HUES6 (cell line): ENCODE measurements around the gene TLR2.

ENCODE experiments used
- H3K27ac ChIP-seq: 2 replicates; pipeline ENCODE4 v1.7.0; 2013; ENCODE audit warnings: low read depth, mild to moderate bottlenecking, low read length, inconsistent platforms
- H3K27me3 ChIP-seq: 2 replicates; pipeline ENCODE4 v1.6.1; 2013; ENCODE audit warnings: low read length; ENCODE audit not compliant: control insufficient read depth, insufficient read depth
- H3K36me3 ChIP-seq: 2 replicates; pipeline ENCODE4 v1.6.1; 2013; ENCODE audit warnings: low read length; ENCODE audit not compliant: control insufficient read depth, insufficient read depth
- H3K4me1 ChIP-seq: 2 replicates; pipeline ENCODE4 v1.6.1; 2013; ENCODE audit warnings: low read length; ENCODE audit not compliant: control insufficient read depth, insufficient read depth
- H3K4me3 ChIP-seq: 2 replicates; pipeline ENCODE4 v1.5.1; 2013; ENCODE audit warnings: low read depth, low read length
- H3K9ac ChIP-seq: one replicate; pipeline ENCODE4 v1.6.1; 2013; ENCODE audit warnings: mild to moderate bottlenecking, low read length
- H3K9me3 ChIP-seq: 2 replicates; pipeline ENCODE4 v1.6.1; 2013; ENCODE audit warnings: low read depth, low read length; ENCODE audit not compliant: control insufficient read depth, insufficient read depth

The TLR2 gene

GRCh38 chr4:153645183-153645582 is 38.9 kb upstream of the TLR2 start:
- no peak overlapping the region for H3K9ac ChIP-seq
- H3K4me1 ChIP-seq, result peaks cover 4% of the 10 kb centered on the region; the same call in 1 of the 2 replicates
- peaks cover 12% of the 10 kb centered on the region for H3K9me3 ChIP-seq
- no peaks in the 10 kb centered on the region for H3K27me3 ChIP-seq
- H3K4me3 ChIP-seq, result no peak overlapping the region
- no peak overlapping the region for H3K27ac ChIP-seq
- no peaks in the 10 kb centered on the region for H3K36me3 ChIP-seq

DNA sequence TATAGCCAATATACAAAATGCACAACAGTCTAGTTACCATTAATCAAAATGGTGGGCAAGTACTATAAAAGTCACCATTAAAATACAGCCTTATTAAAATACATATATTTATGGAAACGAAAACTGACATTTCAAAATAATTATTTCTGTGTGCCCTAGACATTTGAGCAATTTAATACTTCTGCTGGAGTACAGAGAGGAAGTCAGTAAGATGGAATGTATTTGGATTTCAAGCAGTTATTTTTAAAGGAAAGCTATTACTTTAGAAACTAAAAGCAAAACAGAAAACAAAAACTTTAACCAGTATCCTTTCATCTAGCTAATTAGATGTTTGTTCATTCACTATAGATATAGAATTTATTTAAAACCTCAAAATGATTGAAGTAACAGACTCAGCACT is 37.8 kb upstream of the TLR2 start:
- H3K27ac ChIP-seq, result no peak overlapping the region
- H3K27me3 ChIP-seq, result no peaks in the 10 kb centered on the region
- H3K4me3 ChIP-seq, result no peak overlapping the region
- H3K9ac ChIP-seq, result no peak overlapping the region
- peaks cover 5% of the 10 kb centered on the region for H3K4me1 ChIP-seq
- peaks cover 12% of the 10 kb centered on the region for H3K9me3 ChIP-seq
- H3K36me3 ChIP-seq, result no peaks in the 10 kb centered on the region

GRCh38 chr4:153646978-153647377 is 37.1 kb upstream of the TLR2 start:
- no peak overlapping the region for H3K27ac ChIP-seq
- H3K4me3 ChIP-seq, result no peak overlapping the region
- no peaks in the 10 kb centered on the region for H3K27me3 ChIP-seq
- H3K9me3 ChIP-seq, result peaks cover 12% of the 10 kb centered on the region
- H3K36me3 ChIP-seq, result no peaks in the 10 kb centered on the region
- peaks cover 12% of the 10 kb centered on the region for H3K4me1 ChIP-seq
- H3K9ac ChIP-seq, result no peak overlapping the region

GRCh38 chr4:153647975-153648374 is 36.1 kb upstream of the TLR2 start:
- peaks cover 15% of the 10 kb centered on the region for H3K4me1 ChIP-seq
- no peak overlapping the region for H3K4me3 ChIP-seq
- H3K9me3 ChIP-seq, result peaks cover 12% of the 10 kb centered on the region
- no peaks in the 10 kb centered on the region for H3K36me3 ChIP-seq
- H3K27me3 ChIP-seq, result no peaks in the 10 kb centered on the region
- H3K27ac ChIP-seq, result no peak overlapping the region
- no peak overlapping the region for H3K9ac ChIP-seq

DNA sequence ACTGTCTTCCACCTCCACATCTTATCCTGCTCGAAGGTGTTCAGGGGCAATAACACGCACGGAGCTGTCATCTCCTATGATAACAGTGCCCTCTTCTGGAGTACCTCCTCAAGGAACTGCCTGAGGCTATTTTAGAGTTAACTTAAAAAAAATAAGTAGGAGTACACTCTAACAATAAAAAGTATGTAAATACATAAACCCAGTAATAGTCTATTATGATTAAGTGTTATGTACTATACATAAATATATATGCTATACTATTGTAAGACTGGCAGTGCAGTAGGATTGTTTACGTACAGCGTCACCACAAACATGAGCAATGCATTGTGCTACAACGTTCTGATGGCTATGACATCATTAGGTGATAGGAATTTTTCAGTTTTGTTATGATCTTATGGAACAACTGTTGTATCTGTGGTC is 34.5 kb upstream of the TLR2 start:
- H3K9ac ChIP-seq, result no peak overlapping the region
- H3K36me3 ChIP-seq, result no peaks in the 10 kb centered on the region
- H3K4me3 ChIP-seq, result no peak overlapping the region
- no peaks in the 10 kb centered on the region for H3K27me3 ChIP-seq
- H3K27ac ChIP-seq, result no peak overlapping the region
- peaks cover 15% of the 10 kb centered on the region for H3K4me1 ChIP-seq
- peaks cover 11% of the 10 kb centered on the region for H3K9me3 ChIP-seq

DNA sequence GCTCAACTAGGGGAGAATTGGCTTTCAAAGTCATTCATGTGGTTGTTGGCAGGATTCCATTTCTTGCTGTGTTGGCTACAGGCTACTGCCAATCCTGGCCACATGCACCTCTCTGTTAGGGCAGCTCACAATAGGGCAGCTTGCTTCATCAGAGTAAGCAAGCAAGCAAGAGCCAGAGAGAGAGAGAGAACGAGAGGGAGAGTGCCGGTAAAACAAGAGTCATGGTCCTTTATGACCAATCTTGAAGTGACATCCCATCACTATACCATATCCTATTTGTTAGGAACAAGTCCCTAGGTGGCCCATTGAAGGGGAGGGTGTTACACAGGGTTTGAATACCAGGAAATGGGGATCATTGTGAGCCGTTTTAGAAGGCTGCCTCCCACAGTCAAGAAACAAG is 33.0 kb upstream of the TLR2 start:
- H3K27me3 ChIP-seq, result no peaks in the 10 kb centered on the region
- no peaks in the 10 kb centered on the region for H3K9me3 ChIP-seq
- no peak overlapping the region for H3K27ac ChIP-seq
- H3K36me3 ChIP-seq, result no peaks in the 10 kb centered on the region
- peaks cover 15% of the 10 kb centered on the region for H3K4me1 ChIP-seq
- no peak overlapping the region for H3K9ac ChIP-seq
- no peak overlapping the region for H3K4me3 ChIP-seq

GRCh38 chr4:153651587-153651986 is 32.5 kb upstream of the TLR2 start:
- Histone ChIP-seq H3K9me3 (no peaks in the 10 kb centered on the region), H3K36me3 (no peaks in the 10 kb centered on the region), H3K4me1 (peaks cover 15% of the 10 kb centered on the region), H3K27me3 (no peaks in the 10 kb centered on the region), H3K4me3 (no peak overlapping the region), H3K27ac (no peak overlapping the region), H3K9ac (no peak overlapping the region)

DNA sequence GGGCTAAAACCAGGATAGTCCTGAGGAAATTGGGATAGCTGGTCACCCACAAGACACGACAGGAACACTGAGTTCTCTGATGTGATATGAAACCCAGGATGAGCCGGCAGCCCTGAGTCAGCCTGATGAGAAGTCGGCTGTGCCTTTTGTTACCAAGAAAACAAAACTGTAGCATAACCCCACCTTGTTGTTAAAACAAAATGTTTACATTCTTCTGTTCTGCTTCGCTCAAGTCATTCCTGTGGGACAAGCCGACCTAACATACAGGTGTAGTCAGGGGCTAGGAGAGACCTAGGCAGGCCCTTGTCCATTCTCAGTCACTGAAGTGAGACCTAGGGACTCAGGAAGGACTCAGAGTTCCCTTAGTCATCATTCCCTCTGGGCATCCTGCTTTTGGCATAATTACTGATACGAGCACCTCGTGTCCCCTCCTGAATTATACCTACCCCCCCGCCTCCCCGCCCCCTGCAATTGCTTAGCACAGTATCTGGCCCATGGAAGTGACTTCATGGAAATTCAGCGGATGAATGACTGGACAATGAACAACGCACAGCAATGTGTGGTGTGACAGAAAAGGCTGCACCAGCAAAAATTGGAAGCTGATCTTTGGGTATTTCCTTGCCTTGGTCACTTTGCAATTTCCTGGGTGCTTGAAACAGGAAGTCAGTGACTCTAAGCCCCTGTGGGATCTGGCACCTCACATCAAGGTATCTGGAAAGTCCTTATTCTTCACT is 31.9 kb upstream of the TLR2 start:
- no peak overlapping the region for H3K27ac ChIP-seq

DNA sequence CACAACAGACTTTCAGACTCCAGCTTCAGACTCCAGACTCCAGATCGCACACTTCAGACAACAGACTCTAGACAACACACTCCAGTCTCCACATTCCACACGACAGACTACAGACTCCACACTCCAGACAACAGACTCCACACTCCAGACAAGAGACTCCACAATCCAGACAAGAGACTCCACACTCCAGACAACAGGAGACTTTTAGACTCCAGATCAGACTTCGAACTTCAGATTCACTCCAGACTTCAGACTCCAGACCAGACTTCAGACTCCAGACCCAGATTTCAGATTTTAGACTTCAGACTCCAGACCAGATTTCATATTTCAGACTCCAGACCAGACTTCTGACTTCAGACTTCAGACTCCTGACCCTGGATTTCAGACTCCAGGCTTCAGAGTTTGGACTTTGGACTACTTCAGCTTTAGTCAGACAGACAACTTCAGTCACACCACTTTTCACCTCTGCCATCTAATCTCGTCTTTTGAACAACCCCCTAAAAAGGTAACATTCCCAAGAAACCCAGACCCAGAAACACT is 29.0 kb upstream of the TLR2 start:
- Histone ChIP-seq H3K4me3 (no peak overlapping the region), H3K9me3 (no peaks in the 10 kb centered on the region), H3K36me3 (no peaks in the 10 kb centered on the region), H3K4me1 (peaks cover 15% of the 10 kb centered on the region), H3K9ac (no peak overlapping the region), H3K27me3 (no peaks in the 10 kb centered on the region), H3K27ac (no peak overlapping the region)

More for the DNA sequence above, 31.9 kb upstream of the TLR2 start:
- H3K9me3 ChIP-seq, result no peaks in the 10 kb centered on the region
- H3K4me3 ChIP-seq, result no peak overlapping the region
- H3K36me3 ChIP-seq, result no peaks in the 10 kb centered on the region
- H3K4me1 ChIP-seq, result peaks cover 15% of the 10 kb centered on the region
- no peaks in the 10 kb centered on the region for H3K27me3 ChIP-seq
- no peak overlapping the region for H3K9ac ChIP-seq

DNA sequence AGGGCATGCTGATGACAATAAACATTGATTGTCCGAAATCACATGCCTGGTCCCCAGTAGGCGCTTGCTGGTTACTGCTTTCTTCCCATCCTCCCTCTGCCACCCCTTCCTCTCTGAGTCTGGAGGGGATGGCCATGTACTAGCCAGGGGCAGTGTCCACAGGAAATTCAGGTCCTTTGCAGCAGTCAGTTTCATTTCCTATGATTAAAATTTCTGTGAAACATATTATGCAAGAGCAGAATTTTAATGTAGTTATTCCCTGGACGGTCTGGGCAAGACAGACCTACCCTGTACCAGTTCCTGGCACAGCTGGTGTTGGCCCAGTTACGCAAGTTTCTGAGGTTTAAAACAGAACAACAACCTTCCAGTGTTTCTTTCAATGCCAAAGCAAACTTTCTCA is 28.2 kb upstream of the TLR2 start:
- H3K27ac ChIP-seq, result no peak overlapping the region
- H3K9ac ChIP-seq, result no peak overlapping the region
- H3K27me3 ChIP-seq, result no peaks in the 10 kb centered on the region
- H3K4me3 ChIP-seq, result no peak overlapping the region
- peaks cover 13% of the 10 kb centered on the region for H3K4me1 ChIP-seq
- no peaks in the 10 kb centered on the region for H3K36me3 ChIP-seq
- no peaks in the 10 kb centered on the region for H3K9me3 ChIP-seq

- H3K4me3 ChIP-seq, result no peak overlapping the region
- H3K9ac ChIP-seq, result no peak overlapping the region
- H3K27me3 ChIP-seq, result no peaks in the 10 kb centered on the region
- no peak overlapping the region for H3K27ac ChIP-seq
- no peaks in the 10 kb centered on the region for H3K4me1 ChIP-seq
- H3K36me3 ChIP-seq, result no peaks in the 10 kb centered on the region
- peaks cover 12% of the 10 kb centered on the region for H3K9me3 ChIP-seq
Measured at GRCh38 chr4:153661215-153661822, 22.8 kb upstream of the TLR2 start.
